ENCODE measurements around the gene BARHL1.

BARHL1 gene

GRCh38 chr9:132547052-132547431, 35.4 kb upstream of the BARHL1 start:
- no peak for TF ChIP-seq CTCF (IDR thresholded peaks at IDR 0.05; ENCODE audit: control insufficient read depth, insufficient read depth, low read depth, low read length, missing control alignments)
- no peak for DNase-seq (ENCODE audit: low read depth)
- H3K4me3 ChIP-seq (ENCODE audit: control insufficient read depth, low read depth, low read length), result no peak overlapping the region

DNA sequence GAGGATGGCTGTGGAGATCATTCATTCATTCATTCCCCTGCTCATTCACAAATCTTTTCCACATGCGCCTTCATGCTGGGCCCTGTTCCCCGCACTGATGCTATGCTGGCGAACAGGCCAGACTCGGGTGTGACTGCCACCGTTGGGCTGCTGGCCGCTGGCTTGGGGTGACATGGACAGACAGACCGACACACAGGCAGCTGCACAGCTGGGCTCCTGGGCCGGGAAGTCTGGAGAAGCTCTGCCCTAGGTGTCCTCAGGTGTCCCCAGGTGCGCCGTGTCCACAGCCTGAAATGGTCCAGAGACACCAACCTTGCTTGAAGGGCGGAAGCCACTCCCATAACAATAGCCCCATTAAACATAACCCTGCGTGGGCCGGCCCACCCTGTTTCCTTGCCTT, 35.0 kb upstream of the BARHL1 start:
- no peak overlapping the region for H3K4me3 ChIP-seq (ENCODE audit: control insufficient read depth, low read depth, low read length)
- no peak for DNase-seq (ENCODE audit: low read depth)
- no peak for TF ChIP-seq CTCF (IDR thresholded peaks at IDR 0.05; ENCODE audit: control insufficient read depth, insufficient read depth, low read depth, low read length, missing control alignments)

DNA sequence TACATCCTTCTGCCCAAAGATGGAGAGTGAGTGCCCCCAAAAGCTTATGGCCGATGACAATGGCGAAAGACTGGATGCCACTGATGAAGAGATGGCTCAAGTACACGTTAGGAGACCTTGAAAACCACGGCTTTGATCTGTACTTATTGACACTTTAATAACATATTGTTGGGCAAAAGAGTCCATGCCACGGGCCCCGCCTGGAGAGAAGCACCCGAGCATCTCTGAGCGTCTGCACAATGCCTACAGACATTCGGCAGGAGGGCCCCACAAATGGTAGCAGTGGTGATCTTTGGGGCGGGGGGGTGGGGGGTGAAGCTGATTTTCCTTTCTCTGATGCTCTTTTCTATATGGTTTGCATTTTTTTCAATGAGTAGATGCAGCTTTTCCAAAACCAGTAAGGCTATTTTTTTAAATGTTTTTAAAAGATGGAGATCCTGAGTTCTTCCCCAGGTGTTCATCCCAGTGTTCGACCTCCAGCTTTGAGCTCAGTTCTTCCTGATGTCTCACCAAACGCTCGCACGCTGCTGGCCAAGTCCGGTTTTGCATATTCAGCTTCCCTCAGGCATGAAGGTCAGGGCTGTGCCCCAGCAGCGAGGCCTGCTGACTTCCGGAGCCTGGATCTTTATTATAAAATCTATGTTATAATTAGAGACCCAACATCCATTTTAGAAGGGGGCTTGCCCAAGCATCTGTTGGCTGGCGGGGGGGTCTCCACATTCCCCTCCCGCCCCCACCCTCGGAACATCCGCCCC, 34.3 kb upstream of the BARHL1 start:
- DNase-seq (ENCODE audit: low read depth), result no peak
- H3K4me3 ChIP-seq (ENCODE audit: control insufficient read depth, low read depth, low read length), result no peak overlapping the region
- no peak for TF ChIP-seq CTCF (IDR thresholded peaks at IDR 0.05; ENCODE audit: control insufficient read depth, insufficient read depth, low read depth, low read length, missing control alignments)

DNA sequence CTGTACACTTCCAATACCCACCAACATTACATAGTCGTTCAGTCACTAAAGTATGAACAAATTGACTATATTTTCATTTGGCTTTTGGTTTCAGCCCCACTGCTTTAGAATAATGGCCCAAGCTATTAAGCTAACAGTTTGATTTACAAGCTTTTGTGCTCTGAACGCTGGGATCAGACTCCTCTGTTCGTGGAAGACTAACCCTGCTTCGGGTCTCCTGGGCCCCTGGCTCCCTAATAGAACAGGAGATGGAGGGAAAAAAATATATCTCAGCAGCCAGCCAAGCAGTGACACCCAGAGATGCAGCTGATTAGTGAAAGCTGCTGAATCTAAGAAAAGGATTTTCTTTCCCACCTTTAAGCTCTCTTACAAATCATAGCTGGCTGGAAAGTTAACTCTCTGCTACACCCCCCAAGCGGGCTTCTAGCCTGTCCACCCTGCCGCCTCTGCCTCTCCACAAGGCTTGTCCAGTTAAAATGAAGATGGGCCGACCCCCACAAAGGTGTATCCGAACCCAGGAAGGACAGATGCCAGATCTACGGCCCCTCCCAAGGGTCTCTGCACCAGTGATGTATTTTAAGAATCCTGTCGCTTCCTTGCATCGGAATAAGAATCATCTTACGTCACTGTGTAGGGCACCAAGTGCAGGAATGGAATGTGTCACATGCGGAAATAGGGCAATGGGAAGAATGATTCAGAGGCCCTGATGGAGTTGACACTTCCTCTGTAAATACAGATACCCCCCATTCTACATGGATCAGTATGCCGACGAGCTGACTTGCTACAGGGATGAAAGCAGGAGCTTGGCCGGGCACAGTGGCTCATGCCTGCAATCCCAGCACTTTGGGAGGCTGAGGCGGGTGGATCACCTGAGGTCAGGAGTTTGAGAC, 33.4 kb upstream of the BARHL1 start:
- no peak for TF ChIP-seq CTCF (IDR thresholded peaks at IDR 0.05; ENCODE audit: control insufficient read depth, insufficient read depth, low read depth, low read length, missing control alignments)
- no peak for DNase-seq (ENCODE audit: low read depth)
- no peak overlapping the region for H3K4me3 ChIP-seq (ENCODE audit: control insufficient read depth, low read depth, low read length)

DNA sequence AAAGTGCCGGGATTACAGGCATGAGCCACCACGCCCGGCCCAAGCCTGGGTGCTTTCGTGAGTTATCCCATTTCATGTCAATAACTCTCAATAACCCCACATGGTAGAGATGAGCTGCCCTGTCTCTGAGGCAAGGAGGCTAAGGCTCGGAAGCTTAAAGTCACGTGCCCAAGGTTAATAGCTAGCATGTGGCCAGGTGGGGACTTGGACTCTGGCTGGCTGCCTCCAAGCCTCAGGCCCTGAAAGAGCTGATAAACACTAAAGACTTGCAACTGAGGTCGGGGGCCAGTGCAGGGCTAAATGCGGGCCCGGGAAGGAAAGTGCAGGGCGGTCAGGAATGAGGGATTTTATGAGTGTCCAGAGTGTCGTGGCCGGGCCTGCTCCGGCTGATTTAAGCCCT, 30.9 kb upstream of the BARHL1 start:
- H3K4me3 ChIP-seq (ENCODE audit: control insufficient read depth, low read depth, low read length), result no peak overlapping the region
- TF ChIP-seq CTCF (IDR thresholded peaks at IDR 0.05; ENCODE audit: control insufficient read depth, insufficient read depth, low read depth, low read length, missing control alignments), result no peak
- DNase-seq (ENCODE audit: low read depth), result no peak

DNA sequence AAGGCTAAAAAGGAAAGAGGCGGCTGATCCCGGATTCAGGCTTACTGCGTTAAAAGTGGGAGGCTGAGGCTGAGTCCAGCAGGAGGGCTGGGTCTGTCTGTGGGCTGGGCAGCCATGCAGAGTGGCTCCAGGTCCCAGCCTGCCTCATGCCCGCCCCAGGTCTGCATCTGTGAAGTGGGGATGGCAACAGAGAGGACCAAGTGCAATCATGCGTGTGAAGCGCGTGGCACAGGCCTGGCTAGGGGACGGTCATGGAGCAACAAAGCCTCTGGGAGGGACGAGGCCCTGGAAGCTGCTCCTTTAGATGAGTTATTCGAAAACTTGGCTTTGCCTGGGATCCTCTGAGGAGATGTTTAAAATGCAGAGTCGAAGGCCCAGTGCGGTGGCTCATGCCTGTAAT, 30.4 kb upstream of the BARHL1 start:
- no peak for DNase-seq (ENCODE audit: low read depth)
- no peak for TF ChIP-seq CTCF (IDR thresholded peaks at IDR 0.05; ENCODE audit: control insufficient read depth, insufficient read depth, low read depth, low read length, missing control alignments)
- H3K4me3 ChIP-seq (ENCODE audit: control insufficient read depth, low read depth, low read length), result no peak overlapping the region
